A549 (cell line): ENCODE measurements around the gene MAP3K7. TPM values are rescaled to one million over a fixed set of nuclear protein-coding genes. Genes with fewer than 3 reads are reported as not detected.

Experiments used
- ATAC-seq, 2 experiments: fragments of 200-7000 bp in 1 of 2; fragments of >200 bp in 1 of 2; cut with Nextera tagmentation in 1 of 2; cut with Tn5 transposase in 1 of 2; 3 replicates each; pipeline versions ENCODE4 v1.8.0 to v1.9.1; 2018 to 2020; ENCODE audit warnings: mild to moderate bottlenecking in 1 of 2, moderate library complexity in 1 of 2
- CTCF ChIA-PET: fragments of 300-600 bp; sonication (Branson Sonifier 250); formaldehyde crosslinking; extraction: SDS; loops from one replicate; lab custom pipeline; 2021; ENCODE audit warnings: antibody characterized with exemption, inconsistent platforms; lab: Yijun Ruan, JAX
- POLR2A ChIA-PET: fragments of 350-600 bp; formaldehyde crosslinking; extraction: SDS; loops from one replicate; lab custom pipeline; 2021; ENCODE audit warnings: antibody characterized with exemption, inconsistent platforms; lab: Yijun Ruan, JAX
- DNase-seq, 2 experiments: peaks; one replicate each; pipeline versions ENCODE4 v3.0.0 to v3.0.0-alpha.2; 2011 to 2016; ENCODE audit warnings: low read depth in 1 of 2, low spot score in 1 of 2
- FAIRE-seq: peaks from 2 replicates; lab custom pipeline; 2011; peaks lifted over from hg19 to GRCh38; lab: Jason Lieb, UNC
- H3K27ac ChIP-seq, 2 experiments: fragments of >200 bp; sonication (Bioruptor Twin); formaldehyde crosslinking; 3 replicates each; pipeline ENCODE4 v1.5.1; 2016 to 2017
- H3K4me1 ChIP-seq: fragments of >200 bp; sonication (Bioruptor Twin); formaldehyde crosslinking; 3 replicates; pipeline ENCODE4 v1.6.1; 2016
- H3K4me2 ChIP-seq: fragments of >200 bp; sonication (Bioruptor Twin); formaldehyde crosslinking; 3 replicates; pipeline ENCODE4 v1.6.1; 2016
- H3K4me3 ChIP-seq: fragments of >200 bp; sonication (Bioruptor Twin); formaldehyde crosslinking; 3 replicates; pipeline ENCODE4 v1.5.1; 2016
- H3K9me3 ChIP-seq: fragments of >200 bp; sonication (Bioruptor Twin); formaldehyde crosslinking; 3 replicates; pipeline ENCODE4 v1.6.1; 2016
- BHLHE40 ChIP-seq: IDR thresholded peaks from 2 replicates; pipeline ENCODE4 v1.6.1; 2012; ENCODE audit warnings: low read depth, low read length, inconsistent platforms
- CBX8 ChIP-seq: fragments of 200-600 bp; sonication (generic); IDR thresholded peaks from 2 replicates; pipeline ENCODE4 v1.6.1; 2016
- CHD2 ChIP-seq: fragments of 150-350 bp; IDR thresholded peaks from 2 replicates; pipeline ENCODE4 v1.6.1; 2014; ENCODE audit warnings: low read length; ENCODE audit not compliant: partially characterized antibody
- EP300 ChIP-seq, 2 experiments: fragments of >200 bp; sonication (Bioruptor Twin); formaldehyde crosslinking; IDR thresholded peaks; 2 replicates in 1 of 2; 3 replicates in 1 of 2; pipeline ENCODE4 v1.6.1; 2016 to 2017
- ESRRA ChIP-seq: fragments of 150-350 bp; IDR thresholded peaks from 2 replicates; pipeline ENCODE4 v1.6.1; 2014; ENCODE audit warnings: mild to moderate bottlenecking, low read length, borderline replicate concordance
- FOXS1 ChIP-seq: fragments of 250-450 bp; sonication (Bioruptor Pico); IDR thresholded peaks from 2 replicates; pipeline ENCODE4 v1.5.0; 2020; ENCODE audit warnings: mild to moderate bottlenecking, moderate library complexity
- HEYL ChIP-seq: fragments of 250-450 bp; sonication (Bioruptor Pico); IDR thresholded peaks from 2 replicates; pipeline ENCODE4 v1.8.0; 2021; ENCODE audit warnings: mild to moderate bottlenecking, moderate library complexity
- HOXA7 ChIP-seq: fragments of 250-450 bp; sonication (Bioruptor Pico); IDR thresholded peaks from 2 replicates; pipeline ENCODE4 v1.5.0; 2020; ENCODE audit warnings: mild to moderate bottlenecking, moderate library complexity
- HOXB13 ChIP-seq: fragments of 250-450 bp; sonication (Bioruptor Pico); IDR thresholded peaks from 2 replicates; pipeline ENCODE4 v1.5.0; 2020; ENCODE audit warnings: low read depth, mild to moderate bottlenecking, moderate library complexity
- JUN ChIP-seq, 2 experiments: fragments of >200 bp; sonication (Bioruptor Twin); formaldehyde crosslinking; IDR thresholded peaks; 2 replicates in 1 of 2; 3 replicates in 1 of 2; pipeline ENCODE4 v1.6.1; 2016 to 2017
- JUNB ChIP-seq: fragments of >200 bp; sonication (Bioruptor Twin); formaldehyde crosslinking; IDR thresholded peaks from 2 replicates; pipeline ENCODE4 v1.6.1; 2016
- KDM1A ChIP-seq: fragments of 200-600 bp; sonication (generic); IDR thresholded peaks from 2 replicates; pipeline ENCODE4 v1.6.1; 2016; ENCODE audit warnings: low read depth, mild to moderate bottlenecking
- KDM5A ChIP-seq: fragments of 200-600 bp; sonication (generic); IDR thresholded peaks from 2 replicates; pipeline ENCODE4 v1.6.1; 2016; ENCODE audit warnings: antibody characterized with exemption, mild to moderate bottlenecking
- MAFK ChIP-seq: fragments of 450-650 bp; IDR thresholded peaks from 2 replicates; pipeline ENCODE4 v1.6.1; 2014; ENCODE audit not compliant: partially characterized antibody
- MYC ChIP-seq: IDR thresholded peaks from 2 replicates; pipeline ENCODE4 v1.6.1; 2012; ENCODE audit warnings: mild to moderate bottlenecking, inconsistent platforms, low read length, improper control_type of control experiment, borderline replicate concordance
- RAD21 ChIP-seq, 2 experiments: fragments of >200 bp in 1 of 2; sonication (Bioruptor Twin) in 1 of 2; formaldehyde crosslinking in 1 of 2; IDR thresholded peaks in 1 of 2; conservative IDR thresholded peaks in 1 of 2; 2 replicates in 1 of 2; 3 replicates in 1 of 2; pipeline ENCODE4 v1.6.1; 2012 to 2018; ENCODE audit warnings: inconsistent platforms in 1 of 2
- RFX5 ChIP-seq: fragments of 450-650 bp; IDR thresholded peaks from 2 replicates; pipeline ENCODE4 v1.7.1; 2014; ENCODE audit warnings: antibody characterized with exemption, mild to moderate bottlenecking, moderate library complexity
- SMC3 ChIP-seq: fragments of >200 bp; sonication (Bioruptor Twin); formaldehyde crosslinking; IDR thresholded peaks from 3 replicates; pipeline ENCODE4 v1.6.1; 2018; ENCODE audit warnings: inconsistent platforms
- ZFP36 ChIP-seq: fragments of 450-650 bp; IDR thresholded peaks from 2 replicates; pipeline ENCODE4 v1.6.1; 2014; ENCODE audit warnings: borderline replicate concordance; ENCODE audit not compliant: partially characterized antibody
- ZSCAN20 ChIP-seq: fragments of 250-450 bp; sonication (Bioruptor Pico); IDR thresholded peaks from 2 replicates; pipeline ENCODE4 v1.8.0; 2022; ENCODE audit warnings: mild to moderate bottlenecking, moderate library complexity
- WGBS: methylation state at CpG from one replicate; pipeline ENCODE4 v1.1.6; 2017; ENCODE audit errors: missing lambda C conversion rate; 5-methylcytosine and 5-hydroxymethylcytosine counted together
- polyA plus RNA-seq, 4 experiments: library from polyadenylated mRNA; depleted of rRNA in 3 of 4; stranded (reverse); fragments of >200 nt; fragmentation: RNase III in 1 of 4; extraction: RNeasy Plus Mini Kit Qiagen cat#74134 plus additional on column Dnase treatment in 1 of 4; gene quantifications; 2 replicates in 3 of 4; 3 replicates in 1 of 4; pipeline ENCODE4 v1.2.3, GENCODE V29; 2011 to 2017
- TF ChIP-seq, protein P1 (sequence below): fragments of 250-450 bp; sonication (Bioruptor Pico); IDR thresholded peaks from 2 replicates; pipeline ENCODE4 v1.5.0; 2020; ENCODE audit warnings: low read depth, mild to moderate bottlenecking, moderate library complexity
- TF ChIP-seq, protein P2 (sequence below): IDR thresholded peaks from 2 replicates; pipeline ENCODE4 v1.6.1; 2012; ENCODE audit warnings: low read depth, borderline replicate concordance
- TF ChIP-seq, protein P3 (sequence below): IDR thresholded peaks from 2 replicates; pipeline ENCODE4 v1.6.1; 2012
- TF ChIP-seq, protein P4 (sequence below): fragments of >200 bp; sonication (Bioruptor Twin); formaldehyde crosslinking; IDR thresholded peaks from 2 replicates; pipeline ENCODE4 v1.6.1; 2016

The MAP3K7 gene
- polyA plus RNA-seq, 2 of the 4 experiments (the other 2 are of a cell fraction), result 13.7 to 32.0 TPM

DNA sequence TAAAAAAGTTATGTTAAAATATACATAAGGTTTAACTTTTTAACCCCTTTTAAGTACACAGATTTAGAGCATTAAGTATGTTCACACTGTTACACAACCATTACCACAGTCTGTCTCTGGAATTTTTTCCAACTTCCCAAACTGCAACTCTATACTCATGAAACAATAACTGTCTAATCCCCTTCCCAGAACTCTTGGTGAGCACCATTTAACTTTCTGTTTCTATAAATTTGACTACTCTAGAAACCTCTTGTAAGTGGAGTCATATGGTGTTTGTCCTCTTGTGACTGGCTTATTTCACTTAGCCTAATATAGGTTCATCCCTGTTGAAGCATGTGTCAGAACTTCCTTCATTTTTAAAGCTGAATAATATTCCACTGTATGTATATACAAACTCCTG lies 98.1 kb downstream of the MAP3K7 start:
- Histone ChIP-seq H3K27ac (no peak overlapping the region), H3K4me2 (no peak overlapping the region)
- CTCF ChIA-PET, result interaction anchor here (1.3 kb wide), 1 partner anchor 10 kb away, joined by 4 read pairs; no protein-coding TSS in a partner anchor
- ATAC-seq (no peak), DNase-seq (no peak), FAIRE-seq (no peak)
- no peak for TF ChIP-seq BHLHE40
- no peak for TF ChIP-seq KDM5A
- TF ChIP-seq JUNB, result no peak
- TF ChIP-seq, protein P1, sequence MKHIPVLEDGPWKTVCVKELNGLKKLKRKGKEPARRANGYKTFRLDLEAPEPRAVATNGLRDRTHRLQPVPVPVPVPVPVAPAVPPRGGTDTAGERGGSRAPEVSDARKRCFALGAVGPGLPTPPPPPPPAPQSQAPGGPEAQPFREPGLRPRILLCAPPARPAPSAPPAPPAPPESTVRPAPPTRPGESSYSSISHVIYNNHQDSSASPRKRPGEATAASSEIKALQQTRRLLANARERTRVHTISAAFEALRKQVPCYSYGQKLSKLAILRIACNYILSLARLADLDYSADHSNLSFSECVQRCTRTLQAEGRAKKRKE (CRISPR knock-in tag), result no peak
- TF ChIP-seq JUN (IDR thresholded peaks at IDR 0.05), result no peak
- TF ChIP-seq HEYL (CRISPR knock-in tag), result no peak
- TF ChIP-seq, protein P2, sequence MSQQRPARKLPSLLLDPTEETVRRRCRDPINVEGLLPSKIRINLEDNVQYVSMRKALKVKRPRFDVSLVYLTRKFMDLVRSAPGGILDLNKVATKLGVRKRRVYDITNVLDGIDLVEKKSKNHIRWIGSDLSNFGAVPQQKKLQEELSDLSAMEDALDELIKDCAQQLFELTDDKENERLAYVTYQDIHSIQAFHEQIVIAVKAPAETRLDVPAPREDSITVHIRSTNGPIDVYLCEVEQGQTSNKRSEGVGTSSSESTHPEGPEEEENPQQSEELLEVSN, result no peak
- TF ChIP-seq, all 56 proteins: peak for 0
- H3K4me3 ChIP-seq, result no peak overlapping the region
- POLR2A ChIA-PET, result no interaction called here
- no peaks in the 10 kb centered on the region for H3K4me1 ChIP-seq
- no peaks in the 10 kb centered on the region for H3K9me3 ChIP-seq

DNA sequence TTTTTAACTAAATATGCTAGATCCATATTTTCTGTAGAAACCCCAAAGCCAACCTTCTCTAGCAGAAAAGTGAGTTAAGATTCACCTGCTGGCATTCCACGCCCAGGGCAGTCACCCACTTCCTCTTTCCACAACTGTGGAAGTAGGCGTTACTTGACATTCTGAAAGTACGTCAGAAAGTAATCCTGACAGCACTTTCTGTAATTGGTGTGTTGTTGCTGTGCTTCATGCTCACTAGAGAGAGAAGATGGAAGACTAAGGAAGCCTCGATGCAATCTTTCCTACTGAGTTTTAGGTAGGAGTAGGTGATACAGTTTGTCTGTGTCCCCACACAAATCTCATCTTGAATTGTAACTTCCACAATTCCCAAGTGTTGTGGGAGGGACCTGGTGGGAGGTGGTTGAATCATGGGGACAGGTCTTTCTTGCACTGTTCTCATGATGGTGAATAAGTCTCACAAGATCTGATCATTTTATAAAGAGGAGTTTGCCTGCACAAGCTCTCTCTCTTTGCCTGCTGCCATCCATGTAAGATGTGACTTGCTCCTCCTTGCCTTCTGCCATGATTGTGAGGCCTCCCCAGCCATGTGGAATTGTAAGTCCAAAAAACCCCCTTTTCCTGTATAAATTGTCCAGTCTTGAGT lies 101.1 kb downstream of the MAP3K7 start:
- no peak for ATAC-seq
- no peak for FAIRE-seq
- H3K27ac ChIP-seq, result no peak overlapping the region
- POLR2A ChIA-PET, result no interaction called here
- H3K4me3 ChIP-seq, result no peak overlapping the region
- H3K4me1 ChIP-seq, result no peaks in the 10 kb centered on the region
- TF ChIP-seq CHD2 (no peak), MAFK (no peak), EP300 (IDR thresholded peaks at IDR 0.05) (no peak), ESRRA (no peak), HOXA7 (CRISPR knock-in tag) (no peak), RAD21 (conservative IDR thresholded peaks at IDR 0.05 in 1 of 2, IDR thresholded peaks at IDR 0.05 in 1 of 2) (no peak), SMC3 (no peak), FOXS1 (CRISPR knock-in tag) (no peak), RFX5 (no peak), KDM5A (no peak), CBX8 (no peak)
- TF ChIP-seq, protein P1 (CRISPR knock-in tag), result no peak
- TF ChIP-seq, protein P2, result no peak
- TF ChIP-seq, protein P3, sequence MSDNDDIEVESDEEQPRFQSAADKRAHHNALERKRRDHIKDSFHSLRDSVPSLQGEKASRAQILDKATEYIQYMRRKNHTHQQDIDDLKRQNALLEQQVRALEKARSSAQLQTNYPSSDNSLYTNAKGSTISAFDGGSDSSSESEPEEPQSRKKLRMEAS, result no peak
- TF ChIP-seq, protein P4, sequence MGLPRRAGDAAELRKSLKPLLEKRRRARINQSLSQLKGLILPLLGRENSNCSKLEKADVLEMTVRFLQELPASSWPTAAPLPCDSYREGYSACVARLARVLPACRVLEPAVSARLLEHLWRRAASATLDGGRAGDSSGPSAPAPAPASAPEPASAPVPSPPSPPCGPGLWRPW, result no peak
- CTCF ChIA-PET, result interaction anchor here (0.6 to 1.9 kb wide), 2 partner anchors 545 to 672 kb away, joined by 3 to 5 read pairs; no protein-coding TSS in a partner anchor
- WGBS, result 68% methylated on average over 4 of the region's 4 CpGs
- no peak overlapping the region for H3K4me2 ChIP-seq
- DNase-seq, result no peak
- H3K9me3 ChIP-seq, result no peaks in the 10 kb centered on the region

DNA sequence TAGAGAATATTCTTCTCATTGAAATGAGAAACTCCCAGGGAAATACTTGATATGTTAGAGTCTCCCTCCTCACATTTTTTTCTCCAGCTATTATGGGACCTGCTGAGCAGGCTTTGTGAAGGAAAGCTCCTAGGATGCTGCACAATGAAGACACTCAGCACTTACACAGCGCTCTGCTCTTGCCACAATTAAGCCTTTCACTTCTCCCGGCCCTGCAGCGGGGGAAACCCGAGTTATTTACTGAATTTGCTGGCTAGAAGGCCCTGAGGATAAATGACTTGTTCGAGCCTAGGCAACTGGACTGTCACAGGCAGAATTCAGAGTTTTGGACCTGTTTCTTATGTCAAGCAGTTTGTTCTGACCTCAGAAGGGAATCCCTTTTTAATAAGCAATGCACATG lies 102.0 kb downstream of the MAP3K7 start:
- Histone ChIP-seq H3K27ac (no peak overlapping the region), H3K4me2 (no peak overlapping the region), H3K9me3 (no peaks in the 10 kb centered on the region), H3K4me1 (no peaks in the 10 kb centered on the region), H3K4me3 (no peak overlapping the region)
- DNase-seq (no peak), ATAC-seq (no peak), FAIRE-seq (no peak)
- CTCF ChIA-PET, result interaction anchor here (0.6 kb wide), 1 partner anchor 383 kb away, joined by 3 read pairs; no protein-coding TSS in a partner anchor
- TF ChIP-seq JUN (IDR thresholded peaks at IDR 0.05) (no peak), HOXA7 (CRISPR knock-in tag) (no peak), KDM1A (no peak), HOXB13 (no peak), ZSCAN20 (no peak), CHD2 (no peak), FOXS1 (CRISPR knock-in tag) (no peak), ZFP36 (no peak), MYC (no peak)
- TF ChIP-seq, all 56 proteins: peak for 0
- 38% methylated on average over 5 of the region's 5 CpGs for WGBS
- POLR2A ChIA-PET, result no interaction called here
